Measurements from ENCODE around the gene KCTD8. TPM values are rescaled to one million over a fixed set of nuclear protein-coding genes. Genes with fewer than 3 reads are reported as not detected.

KCTD8 gene
- total RNA-seq, 1 donor from 2014 or later, result 0.68 TPM

GRCh38 chr4:44287505-44287904 lies 161.1 kb downstream of the KCTD8 start:
- Histone ChIP-seq H3K4me1 (ENCODE audit: insufficient read depth, low read length) (no peaks in the 10 kb centered on the region), H3K9ac (ENCODE audit: low read length) (no peak overlapping the region), H3K79me2 (ENCODE audit: insufficient read depth, low read length) (no peaks in the 10 kb centered on the region), H3K27me3 (ENCODE audit: insufficient read depth, low read length) (no peaks in the 10 kb centered on the region), H4K20me1 (ENCODE audit: insufficient read depth, low read length) (no peaks in the 10 kb centered on the region), H2AFZ (ENCODE audit: low read depth, low read length) (no peak overlapping the region), H3K4me2 (ENCODE audit: low read length) (no peak overlapping the region), H3K4me3 (ENCODE audit: insufficient read depth, low read depth, low read length) (no peak overlapping the region), H3K27ac (ENCODE audit: low read depth, low read length) (no peak overlapping the region), H3K9me3 (ENCODE audit: insufficient read depth, low read depth, low read length) (no peaks in the 10 kb centered on the region), H3K36me3 (ENCODE audit: insufficient read depth, low read length) (no peaks in the 10 kb centered on the region)
- DNase-seq (ENCODE audit: low read depth) (no peak), FAIRE-seq (no peak)
- Mint-ChIP-seq H3K4me3 (ENCODE audit: unreplicated experiment) (no peak overlapping the region), H3K9me3 (ENCODE audit: unreplicated experiment) (no peaks in the 10 kb centered on the region), H3K4me1 (ENCODE audit: low read depth, unreplicated experiment) (no peaks in the 10 kb centered on the region), H3K27ac (ENCODE audit: unreplicated experiment) (no peak overlapping the region), H3K27me3 (ENCODE audit: low read depth, unreplicated experiment) (no peaks in the 10 kb centered on the region), H3K36me3 (ENCODE audit: low read depth, unreplicated experiment) (no peaks in the 10 kb centered on the region)
- TF ChIP-seq EZH2 (IDR thresholded peaks at IDR 0.05; ENCODE audit: insufficient read depth, low read length) (no peak), CTCF (IDR thresholded peaks at IDR 0.05; ENCODE audit: insufficient read depth, low read depth, low read length) (no peak)

- H3K9ac ChIP-seq (ENCODE audit: low read length), result no peak overlapping the region
- TF ChIP-seq CTCF (IDR thresholded peaks at IDR 0.05; ENCODE audit: insufficient read depth, low read depth, low read length), result no peak
- TF ChIP-seq EZH2 (IDR thresholded peaks at IDR 0.05; ENCODE audit: insufficient read depth, low read length), result no peak
- no peak overlapping the region for H3K4me3 Mint-ChIP-seq (ENCODE audit: unreplicated experiment)
- H3K4me1 ChIP-seq (ENCODE audit: insufficient read depth, low read length), result no peaks in the 10 kb centered on the region
- H3K4me2 ChIP-seq (ENCODE audit: low read length), result no peak overlapping the region
- H3K27ac Mint-ChIP-seq (ENCODE audit: unreplicated experiment), result no peak overlapping the region
- H3K79me2 ChIP-seq (ENCODE audit: insufficient read depth, low read length), result no peaks in the 10 kb centered on the region
- no peak for FAIRE-seq
- H3K4me3 ChIP-seq (ENCODE audit: insufficient read depth, low read depth, low read length), result no peak overlapping the region
- H4K20me1 ChIP-seq (ENCODE audit: insufficient read depth, low read length), result no peaks in the 10 kb centered on the region
- no peaks in the 10 kb centered on the region for H3K9me3 Mint-ChIP-seq (ENCODE audit: unreplicated experiment)
- H3K36me3 ChIP-seq (ENCODE audit: insufficient read depth, low read length), result no peaks in the 10 kb centered on the region
- no peak for DNase-seq (ENCODE audit: low read depth)
- H3K27ac ChIP-seq (ENCODE audit: low read depth, low read length), result no peak overlapping the region
- H3K4me1 Mint-ChIP-seq (ENCODE audit: low read depth, unreplicated experiment), result no peaks in the 10 kb centered on the region
- H3K27me3 Mint-ChIP-seq (ENCODE audit: low read depth, unreplicated experiment), result no peaks in the 10 kb centered on the region
- no peaks in the 10 kb centered on the region for H3K27me3 ChIP-seq (ENCODE audit: insufficient read depth, low read length)
- H2AFZ ChIP-seq (ENCODE audit: low read depth, low read length), result no peak overlapping the region
- no peaks in the 10 kb centered on the region for H3K9me3 ChIP-seq (ENCODE audit: insufficient read depth, low read depth, low read length)
- H3K36me3 Mint-ChIP-seq (ENCODE audit: low read depth, unreplicated experiment), result no peaks in the 10 kb centered on the region
These were observed 169.1 kb downstream of the KCTD8 start for GRCh38 chr4:44279469-44279868.

- Histone ChIP-seq H2AFZ (ENCODE audit: low read depth, low read length) (no peak overlapping the region), H4K20me1 (ENCODE audit: insufficient read depth, low read length) (no peaks in the 10 kb centered on the region), H3K27ac (ENCODE audit: low read depth, low read length) (no peak overlapping the region), H3K27me3 (ENCODE audit: insufficient read depth, low read length) (no peaks in the 10 kb centered on the region), H3K4me1 (ENCODE audit: insufficient read depth, low read length) (no peaks in the 10 kb centered on the region), H3K79me2 (ENCODE audit: insufficient read depth, low read length) (no peaks in the 10 kb centered on the region), H3K4me3 (ENCODE audit: insufficient read depth, low read depth, low read length) (no peak overlapping the region), H3K36me3 (ENCODE audit: insufficient read depth, low read length) (no peaks in the 10 kb centered on the region), H3K9me3 (ENCODE audit: insufficient read depth, low read depth, low read length) (no peaks in the 10 kb centered on the region), H3K9ac (ENCODE audit: low read length) (no peak overlapping the region), H3K4me2 (ENCODE audit: low read length) (no peak overlapping the region)
- no peak for TF ChIP-seq CTCF (IDR thresholded peaks at IDR 0.05; ENCODE audit: insufficient read depth, low read depth, low read length)
- no peak for TF ChIP-seq EZH2 (IDR thresholded peaks at IDR 0.05; ENCODE audit: insufficient read depth, low read length)
- DNase-seq (ENCODE audit: low read depth), result no peak
- H3K36me3 Mint-ChIP-seq (ENCODE audit: low read depth, unreplicated experiment), result no peaks in the 10 kb centered on the region
- H3K9me3 Mint-ChIP-seq (ENCODE audit: unreplicated experiment), result no peaks in the 10 kb centered on the region
- H3K4me1 Mint-ChIP-seq (ENCODE audit: low read depth, unreplicated experiment), result no peaks in the 10 kb centered on the region
- no peaks in the 10 kb centered on the region for H3K27me3 Mint-ChIP-seq (ENCODE audit: low read depth, unreplicated experiment)
- no peak overlapping the region for H3K27ac Mint-ChIP-seq (ENCODE audit: unreplicated experiment)
- H3K4me3 Mint-ChIP-seq (ENCODE audit: unreplicated experiment), result no peak overlapping the region
- no peak for FAIRE-seq
These were observed 169.5 kb downstream of the KCTD8 start for GRCh38 chr4:44279066-44279465.
